Adrenal gland (tissue), 19 donors: ENCODE results near the gene SPAST. TPM values are rescaled to one million over a fixed set of nuclear protein-coding genes. Genes with fewer than 3 reads are reported as not detected.
"Not testable (repeated sequence)": the region's sequence is repeated elsewhere in the genome, so short reads cannot be mapped to it uniquely, and the experiment has no call there.

ENCODE experiments used
- DNase-seq, 7 donors: peaks; one replicate each; pipeline ENCODE4 v3.0.0-alpha.2; 2019 to 2020
- H3K27ac ChIP-seq, 5 donors: fragments of 200-600 bp; sonication (generic) in 4 of 5; 1 replicate in 3 of 5; 2 replicates in 2 of 5; pipeline versions ENCODE4 v1.5.1 to v1.8.0; 2016 to 2020; ENCODE audit warnings: mild to moderate bottlenecking in 1 of 5
- H3K27me3 ChIP-seq: fragments of 200-600 bp; 2 replicates; pipeline ENCODE4 v1.8.0; 2021
- H3K36me3 ChIP-seq, 2 donors: fragments of 200-600 bp; replicated peaks in 1 of 2; 1 replicate in 1 of 2; 2 replicates in 1 of 2; pipeline versions ENCODE4 v1.5.1 to v1.8.0; 2018 to 2022
- H3K4me1 ChIP-seq, 2 donors: fragments of 200-600 bp; replicated peaks in 1 of 2; 1 replicate in 1 of 2; 2 replicates in 1 of 2; pipeline versions ENCODE4 v1.5.1 to v1.8.0; 2018 to 2021
- H3K4me3 ChIP-seq, 4 donors: fragments of 200-600 bp; sonication (generic) in 3 of 4; one replicate each; pipeline ENCODE4 v1.5.1; 2016 to 2018
- H3K9me3 ChIP-seq, 3 donors: fragments of 200-600 bp; sonication (generic) in 1 of 3; replicated peaks in 1 of 3; 1 replicate in 2 of 3; 2 replicates in 1 of 3; pipeline versions ENCODE4 v1.5.1 to v1.8.0; 2016 to 2021
- POLR2A ChIP-seq, 2 donors: fragments of 450-650 bp; IDR thresholded peaks; one replicate each; pipeline ENCODE4 v1.6.1; 2017; ENCODE audit warnings: antibody characterized with exemption in 2 of 2, mild to moderate bottlenecking in 2 of 2, moderate library complexity in 1 of 2
- WGBS, 4 donors: extraction: QIAGEN DNeasy Blood & Tissue Kit in 2 of 4; methylation state at CpG; one replicate each; pipeline versions ENCODE4 v1.1.5 to v1.1.7; 2013 to 2017; 5-methylcytosine and 5-hydroxymethylcytosine counted together
- intact Hi-C, 2 donors: fragments of 100-400 bp; cut with DNase I; formaldehyde crosslinking; loops; one replicate each; pipeline versions ENCODE4 v1.14.1 to v1.15.0; 2022 to 2023
- long read RNA-seq, 10 donors: library from polyadenylated mRNA in 3 of 10; unstranded in 2 of 10; stranded (forward) in 1 of 10; transcript quantifications; one replicate each; pipeline ENCODE4 v2.0.0 and lab custom pipeline, GENCODE V29; 2021 to 2026
- polyA plus RNA-seq, 3 donors: library from polyadenylated mRNA; stranded (reverse); fragments of 200-250 nt in 2 of 3; fragments of 350-450 nt in 1 of 3; fragmentation: Illumina TruSeq in 1 of 3; extraction: RNeasy Lipid Tissue Mini Kit (QIAGEN cat#74804) in 1 of 3; gene quantifications; one replicate each; pipeline ENCODE4 v1.2.3, GENCODE V29; 2013 to 2014
- total RNA-seq, 9 donors: library from RNA; depleted of rRNA in 4 of 9; stranded (reverse); fragments of >200 nt in 4 of 9; fragments of 120-200 nt in 1 of 9; fragmentation: NEBNext Ultra II Directional in 1 of 9; extraction: Animal tissue kit (Norgen Biotek cat#: 25700) in 1 of 9; gene quantifications; one replicate each; pipeline versions ENCODE4 v1.1.0 to v1.2.4, GENCODE V29; 2013 to 2023
- TF ChIP-seq, protein P1 (sequence below), 6 experiments: fragments of 450-650 bp in 4 of 6; fragments of 200-600 bp in 2 of 6; sonication (generic) in 1 of 6; IDR thresholded peaks; 1 replicate in 5 of 6; 2 replicates in 1 of 6; pipeline versions ENCODE4 v1.5.1 to v1.8.0; 2016 to 2021; ENCODE audit warnings: antibody characterized with exemption in 6 of 6, mild to moderate bottlenecking in 2 of 6, moderate library complexity in 1 of 6
- donor health status: healthy with polysubstance abuse.
- donor health status: Bipolar disorder and iron deficiency.
- donor health status: DM: yes; HTN: yes; CAD: no.
- donor health status: DM: no; HTN: no; CAD: no.
- donor health status: DM: no; HTN: no; CAD: no.
- donor health status: DM: yes; HTN: yes; CAD: no.

The SPAST gene, protein sequence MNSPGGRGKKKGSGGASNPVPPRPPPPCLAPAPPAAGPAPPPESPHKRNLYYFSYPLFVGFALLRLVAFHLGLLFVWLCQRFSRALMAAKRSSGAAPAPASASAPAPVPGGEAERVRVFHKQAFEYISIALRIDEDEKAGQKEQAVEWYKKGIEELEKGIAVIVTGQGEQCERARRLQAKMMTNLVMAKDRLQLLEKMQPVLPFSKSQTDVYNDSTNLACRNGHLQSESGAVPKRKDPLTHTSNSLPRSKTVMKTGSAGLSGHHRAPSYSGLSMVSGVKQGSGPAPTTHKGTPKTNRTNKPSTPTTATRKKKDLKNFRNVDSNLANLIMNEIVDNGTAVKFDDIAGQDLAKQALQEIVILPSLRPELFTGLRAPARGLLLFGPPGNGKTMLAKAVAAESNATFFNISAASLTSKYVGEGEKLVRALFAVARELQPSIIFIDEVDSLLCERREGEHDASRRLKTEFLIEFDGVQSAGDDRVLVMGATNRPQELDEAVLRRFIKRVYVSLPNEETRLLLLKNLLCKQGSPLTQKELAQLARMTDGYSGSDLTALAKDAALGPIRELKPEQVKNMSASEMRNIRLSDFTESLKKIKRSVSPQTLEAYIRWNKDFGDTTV
- total RNA-seq (10 to 100 TPM; 12.7 to 26.1 (median 17.9) TPM), polyA plus RNA-seq (10 to 100 TPM in 1 of 3 donors, 1 to 10 TPM in 2; 2.8 to 14.5 (median 3.2) TPM)
- long read RNA-seq, donor 1: 0 reads
- long read RNA-seq, donor 2: 0 reads
- long read RNA-seq, donor 3, full-length matches to known transcripts: 2 of 2 reads
- long read RNA-seq, donor 3, partial matches to known transcripts: 0 of 2 reads
- long read RNA-seq, donor 3, other reads (novel, unspliced or antisense): 0 of 2 reads
- long read RNA-seq, donor 4, full-length matches to known transcripts: 1 of 1 reads
- long read RNA-seq, donor 4, partial matches to known transcripts: 0 of 1 reads
- long read RNA-seq, donor 4, other reads (novel, unspliced or antisense): 0 of 1 reads
- long read RNA-seq, donor 5, full-length matches to known transcripts: 17 of 19 reads
- long read RNA-seq, donor 5, partial matches to known transcripts: 0 of 19 reads
- long read RNA-seq, donor 5, other reads (novel, unspliced or antisense): 2 of 19 reads
- long read RNA-seq, donor 6, full-length matches to known transcripts: 1 of 1 reads
- long read RNA-seq, donor 6, partial matches to known transcripts: 0 of 1 reads
- long read RNA-seq, donor 6, other reads (novel, unspliced or antisense): 0 of 1 reads
- long read RNA-seq, donor 7: 0 reads
- long read RNA-seq, donor 8, full-length matches to known transcripts: 2 of 2 reads
- long read RNA-seq, donor 8, partial matches to known transcripts: 0 of 2 reads
- long read RNA-seq, donor 8, other reads (novel, unspliced or antisense): 0 of 2 reads
- long read RNA-seq, donor 9, full-length matches to known transcripts: 1 of 1 reads
- long read RNA-seq, donor 9, partial matches to known transcripts: 0 of 1 reads
- long read RNA-seq, donor 9, other reads (novel, unspliced or antisense): 0 of 1 reads
- long read RNA-seq, donor 10: 0 reads

DNA sequence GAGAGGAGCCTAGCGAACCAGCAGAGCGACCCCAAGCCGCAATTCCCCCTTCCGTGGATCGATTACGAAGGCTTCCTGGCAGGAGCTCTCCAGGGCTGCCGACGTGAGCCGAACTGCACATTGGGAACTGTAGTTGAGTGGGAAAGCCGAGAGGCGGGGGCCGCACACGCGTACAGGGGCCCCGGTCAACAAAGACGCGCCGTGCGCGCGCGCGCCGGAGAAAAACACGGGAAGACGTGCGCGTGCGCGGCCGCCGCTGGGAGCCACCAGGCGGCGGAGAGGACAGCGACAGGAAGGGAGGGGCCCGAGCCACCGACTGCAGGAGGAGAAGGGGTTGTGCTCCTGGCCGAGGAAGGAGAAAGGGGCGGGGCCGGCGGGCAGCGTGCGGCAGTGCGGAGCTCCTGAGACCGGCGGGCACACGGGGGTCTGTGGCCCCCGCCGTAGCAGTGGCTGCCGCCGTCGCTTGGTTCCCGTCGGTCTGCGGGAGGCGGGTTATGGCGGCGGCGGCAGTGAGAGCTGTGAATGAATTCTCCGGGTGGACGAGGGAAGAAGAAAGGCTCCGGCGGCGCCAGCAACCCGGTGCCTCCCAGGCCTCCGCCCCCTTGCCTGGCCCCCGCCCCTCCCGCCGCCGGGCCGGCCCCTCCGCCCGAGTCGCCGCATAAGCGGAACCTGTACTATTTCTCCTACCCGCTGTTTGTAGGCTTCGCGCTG lies at the start of gene SPAST:
SPAST (plus strand) TSS at position 247 of the 711 bp plus-strand sequence; CDS start at position 523, 276 bp downstream.
- peak within 1 kb of the TSS; percentile 91 to 97 (median 92) for H3K27ac ChIP-seq
- H3K27me3 ChIP-seq: no peaks in the 10 kb centered on the region
- peak; percentile 97 to 99 (median 98) for DNase-seq
- H3K4me3 ChIP-seq: peak within 1 kb of the TSS; percentile 75 to 87 (median 84)
- H3K36me3 ChIP-seq: no peaks in the 10 kb centered on the region
- no peaks in the 10 kb centered on the region for H3K9me3 ChIP-seq
- WGBS, 4 donors: 0 to 1% (median 0%) methylated on average over 37 to 78 of the region's 79 CpGs
- intact Hi-C loops: no loop called here
- H3K4me1 ChIP-seq: peaks cover 0 to 18% of the 10 kb centered on the region in 2 donors
- TF ChIP-seq, protein P1, sequence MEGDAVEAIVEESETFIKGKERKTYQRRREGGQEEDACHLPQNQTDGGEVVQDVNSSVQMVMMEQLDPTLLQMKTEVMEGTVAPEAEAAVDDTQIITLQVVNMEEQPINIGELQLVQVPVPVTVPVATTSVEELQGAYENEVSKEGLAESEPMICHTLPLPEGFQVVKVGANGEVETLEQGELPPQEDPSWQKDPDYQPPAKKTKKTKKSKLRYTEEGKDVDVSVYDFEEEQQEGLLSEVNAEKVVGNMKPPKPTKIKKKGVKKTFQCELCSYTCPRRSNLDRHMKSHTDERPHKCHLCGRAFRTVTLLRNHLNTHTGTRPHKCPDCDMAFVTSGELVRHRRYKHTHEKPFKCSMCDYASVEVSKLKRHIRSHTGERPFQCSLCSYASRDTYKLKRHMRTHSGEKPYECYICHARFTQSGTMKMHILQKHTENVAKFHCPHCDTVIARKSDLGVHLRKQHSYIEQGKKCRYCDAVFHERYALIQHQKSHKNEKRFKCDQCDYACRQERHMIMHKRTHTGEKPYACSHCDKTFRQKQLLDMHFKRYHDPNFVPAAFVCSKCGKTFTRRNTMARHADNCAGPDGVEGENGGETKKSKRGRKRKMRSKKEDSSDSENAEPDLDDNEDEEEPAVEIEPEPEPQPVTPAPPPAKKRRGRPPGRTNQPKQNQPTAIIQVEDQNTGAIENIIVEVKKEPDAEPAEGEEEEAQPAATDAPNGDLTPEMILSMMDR (IDR thresholded peaks at IDR 0.05): peak; percentile 41 to 90 (median 80)
- peak in 1 of 2 donors; percentile 88 for TF ChIP-seq POLR2A (IDR thresholded peaks at IDR 0.05)

DNA sequence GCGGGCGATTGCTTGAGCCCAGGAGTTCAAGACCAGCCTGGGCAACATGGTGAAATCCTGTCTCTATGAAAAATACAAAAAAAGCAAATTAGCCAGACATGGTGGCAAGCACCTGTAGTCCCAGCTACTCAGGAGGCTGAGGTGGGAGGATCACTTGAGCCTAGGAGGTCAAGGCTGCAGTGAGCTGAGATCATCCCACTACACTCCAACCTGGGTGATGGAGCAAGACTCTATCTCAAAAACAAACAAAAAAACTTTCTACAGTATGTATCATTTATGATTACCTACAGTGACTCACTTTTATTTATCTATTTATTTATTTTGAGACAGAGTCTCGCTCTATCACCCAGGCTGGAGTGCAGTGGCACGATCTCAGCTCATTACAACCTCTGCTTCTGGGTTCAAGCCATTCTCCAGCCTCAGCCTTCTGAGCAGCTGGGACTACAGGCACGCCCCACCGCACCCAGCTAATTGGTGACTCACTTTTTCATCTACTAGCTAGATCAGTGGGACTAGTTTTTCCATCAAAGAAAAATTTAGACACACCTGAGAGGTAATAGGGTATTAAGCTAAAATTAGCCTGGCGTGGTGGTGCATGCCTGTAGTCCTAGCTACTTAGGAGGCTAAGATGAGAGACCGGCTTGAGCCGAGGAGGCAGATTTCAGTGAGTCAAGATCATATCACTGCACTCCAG lies 44.4 kb upstream of the SPAST start:
- H3K27ac ChIP-seq, H3K4me3 ChIP-seq, DNase-seq, H3K4me1 ChIP-seq, H3K27me3 ChIP-seq, intact Hi-C loops, H3K9me3 ChIP-seq: not testable (repeated sequence)
- WGBS, 4 donors: 95 to 98% (median 97%) methylated on average over 9 of the region's 9 CpGs
- peaks cover 0 to 28% of the 10 kb centered on the region in 2 donors for H3K36me3 ChIP-seq

DNA sequence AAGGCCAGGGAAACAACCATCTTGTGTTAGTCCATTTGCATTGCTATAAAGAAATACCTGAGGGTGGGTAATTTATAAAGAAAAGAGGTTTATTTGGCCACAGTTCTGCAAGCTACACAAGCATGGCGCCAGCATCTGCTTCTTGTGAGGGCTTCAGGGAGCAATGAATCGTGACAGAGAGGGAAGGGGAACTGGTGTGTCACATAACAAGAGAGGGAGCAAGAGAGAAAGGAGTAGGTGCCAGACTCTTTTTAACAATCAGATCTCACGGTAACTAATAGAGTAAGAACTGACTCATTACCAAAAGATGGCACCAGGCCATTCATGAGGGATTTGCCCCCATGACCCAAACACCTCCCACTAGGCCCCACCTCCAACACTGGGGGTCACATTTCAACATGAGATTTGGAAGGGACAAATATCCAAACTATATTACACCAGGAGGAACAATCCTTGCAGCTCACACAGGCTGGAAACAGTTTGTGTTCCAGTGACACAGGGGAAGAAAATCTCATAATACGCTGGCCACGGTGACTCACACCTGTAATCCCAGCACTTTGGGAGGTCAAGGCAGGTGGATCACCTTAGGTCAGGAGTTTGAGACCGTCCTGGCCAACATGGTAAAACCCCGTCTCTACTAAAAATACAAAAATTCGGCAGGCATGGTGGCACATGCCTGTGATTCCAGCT lies 29.0 kb upstream of the SPAST start:
- H3K36me3 ChIP-seq, intact Hi-C loops, H3K4me3 ChIP-seq, H3K9me3 ChIP-seq, H3K27me3 ChIP-seq, H3K4me1 ChIP-seq: not testable (repeated sequence)
- WGBS, 4 donors: 73 to 82% (median 76%) methylated on average over 8 of the region's 8 CpGs
- H3K27ac ChIP-seq: peak overlapping the region in 1 of 5 donors; percentile 15
- peak in 2 of 7 donors; percentile 10 to 30 for DNase-seq
